KMS-11 (cell line): ENCODE results near the gene LAMA2.
"Not testable (repeated sequence)": the region's sequence is repeated elsewhere in the genome, so short reads cannot be mapped to it uniquely, and the experiment has no call there.

Experiments used
- H2AFZ ChIP-seq: fragments of 200-600 bp; sonication (generic); 2 replicates; pipeline ENCODE4 v1.6.1; 2016; ENCODE audit warnings: antibody characterized with exemption, mixed run types, low read depth
- H3K27ac ChIP-seq: fragments of 200-600 bp; sonication (generic); 2 replicates; pipeline ENCODE4 v1.6.1; 2016; ENCODE audit warnings: mild to moderate bottlenecking, mixed run types
- H3K27me3 ChIP-seq: fragments of 200-600 bp; sonication (generic); 2 replicates; pipeline ENCODE4 v1.6.1; 2017; ENCODE audit warnings: mild to moderate bottlenecking, low read depth, mixed run types, moderate library complexity; ENCODE audit not compliant: insufficient read depth
- H3K36me3 ChIP-seq: fragments of 200-600 bp; sonication (generic); 2 replicates; pipeline ENCODE4 v1.6.1; 2017; ENCODE audit warnings: mild to moderate bottlenecking, mixed run types; ENCODE audit not compliant: insufficient read depth
- H3K4me1 ChIP-seq: fragments of 200-600 bp; sonication (generic); 2 replicates; pipeline ENCODE4 v1.6.1; 2016; ENCODE audit warnings: mild to moderate bottlenecking, low read depth, mixed run types; ENCODE audit not compliant: poor library complexity, severe bottlenecking
- H3K4me2 ChIP-seq: fragments of 200-600 bp; sonication (generic); 2 replicates; pipeline ENCODE4 v1.7.0; 2016; ENCODE audit warnings: mild to moderate bottlenecking, mixed run types
- H3K4me3 ChIP-seq: fragments of 200-600 bp; sonication (generic); IDR thresholded peaks from 2 replicates; pipeline ENCODE4 v1.6.1; 2017; ENCODE audit warnings: low read depth, low read length, mixed read lengths; ENCODE audit not compliant: insufficient read depth
- H3K79me2 ChIP-seq: fragments of 200-600 bp; sonication (generic); 2 replicates; pipeline ENCODE4 v1.6.1; 2016; ENCODE audit warnings: low read depth, mixed run types; ENCODE audit not compliant: insufficient read depth
- H3K9ac ChIP-seq: fragments of 200-600 bp; sonication (generic); 2 replicates; pipeline ENCODE4 v1.6.1; 2016; ENCODE audit warnings: mild to moderate bottlenecking, mixed run types
- H4K20me1 ChIP-seq: fragments of 200-600 bp; sonication (generic); 2 replicates; pipeline ENCODE4 v1.6.1; 2016; ENCODE audit warnings: mild to moderate bottlenecking, mixed run types; ENCODE audit not compliant: insufficient read depth
- TF ChIP-seq, protein P1 (sequence below): fragments of 200-600 bp; sonication (generic); conservative IDR thresholded peaks from 2 replicates; pipeline ENCODE4 v1.6.1; 2017; ENCODE audit warnings: low read depth, mild to moderate bottlenecking, antibody characterized with exemption, low read length, moderate library complexity, mixed read lengths

The LAMA2 gene

DNA sequence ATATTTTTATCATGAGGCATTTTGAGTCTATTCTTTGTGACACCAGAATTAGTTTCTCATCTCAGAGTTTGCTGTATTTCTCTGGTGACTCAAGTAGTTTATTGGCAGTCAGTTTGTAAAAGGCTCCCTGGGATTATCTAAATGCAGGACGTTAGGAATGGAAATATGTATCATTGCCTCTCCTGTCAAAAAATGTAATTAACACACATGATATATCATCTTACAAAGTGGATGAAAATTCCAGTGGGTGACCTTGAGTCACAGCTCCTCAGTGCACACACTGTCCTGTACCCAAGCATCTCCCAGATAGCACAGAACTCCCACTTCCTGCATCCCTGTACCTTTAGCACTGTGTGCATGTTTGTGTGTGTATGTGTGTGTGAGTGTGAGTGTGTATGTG lies 258.6 kb downstream of the LAMA2 start:
- TF ChIP-seq, protein P1, sequence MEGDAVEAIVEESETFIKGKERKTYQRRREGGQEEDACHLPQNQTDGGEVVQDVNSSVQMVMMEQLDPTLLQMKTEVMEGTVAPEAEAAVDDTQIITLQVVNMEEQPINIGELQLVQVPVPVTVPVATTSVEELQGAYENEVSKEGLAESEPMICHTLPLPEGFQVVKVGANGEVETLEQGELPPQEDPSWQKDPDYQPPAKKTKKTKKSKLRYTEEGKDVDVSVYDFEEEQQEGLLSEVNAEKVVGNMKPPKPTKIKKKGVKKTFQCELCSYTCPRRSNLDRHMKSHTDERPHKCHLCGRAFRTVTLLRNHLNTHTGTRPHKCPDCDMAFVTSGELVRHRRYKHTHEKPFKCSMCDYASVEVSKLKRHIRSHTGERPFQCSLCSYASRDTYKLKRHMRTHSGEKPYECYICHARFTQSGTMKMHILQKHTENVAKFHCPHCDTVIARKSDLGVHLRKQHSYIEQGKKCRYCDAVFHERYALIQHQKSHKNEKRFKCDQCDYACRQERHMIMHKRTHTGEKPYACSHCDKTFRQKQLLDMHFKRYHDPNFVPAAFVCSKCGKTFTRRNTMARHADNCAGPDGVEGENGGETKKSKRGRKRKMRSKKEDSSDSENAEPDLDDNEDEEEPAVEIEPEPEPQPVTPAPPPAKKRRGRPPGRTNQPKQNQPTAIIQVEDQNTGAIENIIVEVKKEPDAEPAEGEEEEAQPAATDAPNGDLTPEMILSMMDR = no peak

GRCh38 chr6:129146902-129147301 lies 264.0 kb downstream of the LAMA2 start:
- Histone ChIP-seq H3K79me2 (no peaks in the 10 kb centered on the region), H3K27me3 (no peaks in the 10 kb centered on the region), H2AFZ (no peak overlapping the region), H3K36me3 (no peaks in the 10 kb centered on the region), H3K4me1 (no peaks in the 10 kb centered on the region), H3K9ac (no peak overlapping the region), H3K4me3 (no peak overlapping the region), H3K4me2 (no peak overlapping the region), H3K27ac (no peak overlapping the region), H4K20me1 (no peaks in the 10 kb centered on the region)
- TF ChIP-seq, protein P1 = no peak

More for the DNA sequence above, 258.6 kb downstream of the LAMA2 start:
- Histone ChIP-seq H3K27me3 (no peaks in the 10 kb centered on the region), H3K36me3 (no peaks in the 10 kb centered on the region), H3K4me1 (no peaks in the 10 kb centered on the region), H3K4me2 (no peak overlapping the region), H3K9ac (no peak overlapping the region), H4K20me1 (no peaks in the 10 kb centered on the region), H3K79me2 (no peaks in the 10 kb centered on the region), H2AFZ (no peak overlapping the region), H3K27ac (no peak overlapping the region), H3K4me3 (no peak overlapping the region)

- Histone ChIP-seq H3K36me3 (no peaks in the 10 kb centered on the region), H3K4me2 (no peak overlapping the region), H4K20me1 (no peaks in the 10 kb centered on the region), H3K27ac (no peak overlapping the region), H3K4me3 (no peak overlapping the region), H3K9ac (no peak overlapping the region), H2AFZ (no peak overlapping the region), H3K27me3 (no peaks in the 10 kb centered on the region), H3K79me2 (no peaks in the 10 kb centered on the region), H3K4me1 (no peaks in the 10 kb centered on the region)
- TF ChIP-seq, protein P1 = no peak
Observed at GRCh38 chr6:129150507-129150906, 267.6 kb downstream of the LAMA2 start.

- Histone ChIP-seq H3K4me3 (no peak overlapping the region), H4K20me1 (no peaks in the 10 kb centered on the region), H3K36me3 (no peaks in the 10 kb centered on the region), H3K27me3 (no peaks in the 10 kb centered on the region), H2AFZ (no peak overlapping the region), H3K79me2 (no peaks in the 10 kb centered on the region), H3K4me2 (no peak overlapping the region), H3K27ac (no peak overlapping the region), H3K4me1 (no peaks in the 10 kb centered on the region), H3K9ac (no peak overlapping the region)
- TF ChIP-seq, protein P1 = no peak
Observed at GRCh38 chr6:129153257-129153656, 270.3 kb downstream of the LAMA2 start.

DNA sequence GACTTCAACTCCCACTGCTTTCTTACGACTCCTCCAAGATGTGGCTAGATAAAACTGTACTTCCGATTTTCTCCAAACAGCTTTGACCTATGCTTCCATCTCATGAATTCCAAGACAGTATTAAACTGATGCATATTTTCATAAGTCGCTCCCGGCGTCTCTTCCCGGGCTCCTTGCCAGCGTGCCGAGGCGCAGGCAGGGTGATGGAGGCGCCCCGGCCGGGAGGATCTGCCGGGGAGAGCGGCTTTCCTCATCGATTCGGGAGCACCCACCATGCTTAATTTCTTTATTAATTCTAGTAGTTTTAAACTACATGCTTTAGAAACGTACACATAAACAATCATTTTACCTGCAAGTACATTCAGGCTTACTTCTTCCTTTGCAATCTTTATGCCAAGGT lies 276.3 kb downstream of the LAMA2 start:
- H3K4me1 ChIP-seq, H3K27ac ChIP-seq, H3K9ac ChIP-seq, H3K79me2 ChIP-seq, H3K27me3 ChIP-seq, H3K4me2 ChIP-seq, H2AFZ ChIP-seq, H3K4me3 ChIP-seq, H3K36me3 ChIP-seq, H4K20me1 ChIP-seq: not testable (repeated sequence)
